COR-L47 (cell line): ENCODE measurements around the gene KIF24.
"Not testable (repeated sequence)": the region's sequence is repeated elsewhere in the genome, so short reads cannot be mapped to it uniquely, and the experiment has no call there.

Experiments used
- DNase-seq: peaks from one replicate; lab custom pipeline; 2025; lab: John Stamatoyannopoulos, UW

Gene KIF24

DNA sequence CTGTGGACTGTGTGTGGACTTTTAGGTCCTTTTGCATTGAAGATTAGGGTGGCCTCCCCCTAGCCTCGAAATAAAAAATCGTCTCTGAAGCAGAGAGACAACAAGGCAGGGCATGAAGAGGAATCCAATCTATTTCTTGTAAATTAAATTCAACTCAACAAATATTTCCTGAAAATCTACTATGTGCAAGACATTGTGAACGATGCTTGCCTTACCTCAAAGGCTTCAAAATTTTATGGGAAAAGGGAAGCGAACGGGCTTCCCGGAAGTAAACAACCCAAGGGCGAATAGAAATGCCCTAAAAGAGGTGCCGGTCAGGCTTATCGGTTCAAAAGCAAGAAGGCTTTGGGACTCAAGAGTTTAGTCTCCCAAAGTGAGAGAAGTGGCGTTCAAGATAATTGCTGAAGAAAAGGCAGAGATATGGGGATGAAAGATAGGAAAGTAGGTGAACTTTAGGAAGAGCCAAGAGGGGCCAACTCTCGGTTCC lies 525 bp downstream of the KIF24 start:
- peak; percentile 36 for DNase-seq

DNA sequence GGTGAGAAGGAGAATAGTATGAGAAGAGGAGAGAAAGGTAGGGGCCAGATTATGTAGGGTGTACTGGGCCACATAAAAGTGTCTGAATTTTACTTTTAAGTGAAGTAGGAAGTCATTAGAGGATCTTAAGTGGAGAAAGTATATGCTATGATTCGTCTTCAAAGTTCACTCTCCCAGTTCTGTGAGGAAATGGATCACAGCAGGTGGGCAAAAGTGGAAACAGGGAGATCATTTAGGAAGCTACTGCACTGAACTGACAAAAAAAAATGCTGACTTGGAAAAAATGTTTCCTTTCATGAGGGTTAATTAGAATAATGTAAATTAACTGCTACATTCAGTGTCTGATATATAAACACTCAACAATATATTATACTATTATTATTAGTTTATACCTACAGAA lies 2.4 kb downstream of the KIF24 start:
- DNase-seq: no peak

DNA sequence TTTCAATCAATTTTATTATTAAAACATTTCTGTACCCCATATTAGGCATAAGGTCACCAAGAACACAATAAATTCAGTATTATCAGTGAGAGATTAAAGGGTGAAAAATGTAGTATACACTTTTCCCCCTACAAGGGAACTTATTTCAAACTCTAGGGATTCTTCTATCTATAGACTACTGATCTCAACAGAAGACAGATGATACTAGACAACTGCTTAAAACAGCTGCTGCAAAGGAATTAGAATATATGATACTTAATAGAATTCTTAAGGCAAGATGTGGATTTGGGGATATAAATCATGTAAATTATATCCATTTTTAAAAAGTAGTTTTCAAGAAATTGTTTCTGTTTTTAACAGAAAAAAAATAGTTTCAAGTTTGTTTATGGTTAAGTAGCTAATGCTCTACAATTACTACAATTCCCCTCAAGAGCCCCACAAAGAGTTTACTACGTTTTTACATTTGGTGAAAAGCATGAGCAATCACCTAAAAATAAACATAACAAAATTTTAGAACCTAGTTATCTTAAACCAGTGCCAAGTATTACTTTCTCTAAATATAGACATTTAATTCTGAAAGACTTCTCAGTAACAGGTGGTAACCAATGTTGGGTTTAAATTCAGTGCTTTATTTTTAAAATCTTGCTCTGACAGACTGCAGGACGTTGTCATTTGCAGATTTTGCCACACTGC lies 6.0 kb downstream of the KIF24 start:
- no peak for DNase-seq

DNA sequence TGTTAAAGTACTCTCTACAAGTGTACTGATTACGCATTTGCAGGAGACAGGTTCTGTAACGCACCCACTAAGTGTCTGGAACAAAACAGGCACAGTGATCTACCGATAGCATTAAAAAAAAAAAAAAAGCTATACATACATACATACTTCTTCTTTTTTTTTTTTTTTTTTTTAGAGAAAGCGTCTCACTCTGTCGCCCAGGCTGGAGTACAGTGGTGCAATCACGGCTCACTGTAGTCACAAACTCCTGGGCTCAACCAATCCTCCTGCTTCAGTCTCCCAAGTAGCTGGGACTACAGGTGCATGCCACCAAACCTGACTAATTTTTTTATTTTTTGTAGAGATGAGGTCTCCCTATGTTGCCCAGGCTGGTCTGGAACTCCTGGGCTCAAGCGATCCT lies 7.6 kb downstream of the KIF24 start:
- no peak for DNase-seq

DNA sequence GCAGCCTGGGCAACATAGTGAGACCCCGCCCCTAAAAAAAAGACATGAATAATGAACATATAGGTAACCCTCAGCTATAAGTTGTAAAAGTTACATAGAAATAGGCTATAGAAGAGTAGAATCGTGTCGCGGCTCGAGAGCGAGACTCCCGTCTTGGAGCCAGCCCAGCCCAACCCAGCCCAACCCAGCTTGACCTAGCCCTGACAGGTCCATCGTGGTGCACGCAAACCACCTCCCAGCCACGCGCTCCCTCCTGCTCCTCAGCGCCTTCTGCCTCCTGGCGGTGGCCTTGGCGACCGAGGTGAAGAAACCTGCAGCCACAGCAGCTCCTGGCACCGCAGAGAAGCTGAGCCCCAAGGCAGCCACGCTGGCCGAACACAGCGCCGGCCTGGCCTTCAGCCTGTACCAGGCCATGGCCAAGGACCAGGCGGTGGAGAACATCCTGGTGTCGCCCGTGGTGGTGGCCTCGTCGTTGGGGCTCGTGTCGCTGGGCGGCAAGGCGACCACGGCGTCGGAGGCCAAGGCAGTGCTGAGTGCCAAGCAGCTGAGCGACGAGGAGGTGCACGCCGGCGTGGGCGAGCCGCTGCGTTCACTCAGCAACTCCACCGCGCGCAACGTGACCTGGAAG lies 10.8 kb downstream of the KIF24 start:
- no peak for DNase-seq

DNA sequence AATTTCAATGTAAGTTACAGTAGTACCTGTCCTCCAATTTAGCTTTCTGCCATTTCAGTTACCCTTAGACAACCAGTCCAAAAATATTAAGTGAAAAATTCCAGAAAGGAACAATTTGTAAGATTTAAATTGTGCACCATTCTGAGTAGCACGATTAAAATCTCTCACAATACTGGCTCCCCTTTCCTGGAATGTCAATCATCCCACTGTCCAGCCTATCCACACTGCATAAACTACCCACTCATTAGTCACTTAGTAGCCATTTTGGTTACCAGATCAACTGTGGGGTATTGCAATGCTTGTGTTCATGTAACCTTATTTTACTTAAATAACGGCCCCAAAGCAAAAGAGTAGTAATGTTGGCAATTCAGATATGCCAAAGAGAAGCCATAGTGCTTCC lies 11.6 kb downstream of the KIF24 start:
- DNase-seq: no peak

DNA sequence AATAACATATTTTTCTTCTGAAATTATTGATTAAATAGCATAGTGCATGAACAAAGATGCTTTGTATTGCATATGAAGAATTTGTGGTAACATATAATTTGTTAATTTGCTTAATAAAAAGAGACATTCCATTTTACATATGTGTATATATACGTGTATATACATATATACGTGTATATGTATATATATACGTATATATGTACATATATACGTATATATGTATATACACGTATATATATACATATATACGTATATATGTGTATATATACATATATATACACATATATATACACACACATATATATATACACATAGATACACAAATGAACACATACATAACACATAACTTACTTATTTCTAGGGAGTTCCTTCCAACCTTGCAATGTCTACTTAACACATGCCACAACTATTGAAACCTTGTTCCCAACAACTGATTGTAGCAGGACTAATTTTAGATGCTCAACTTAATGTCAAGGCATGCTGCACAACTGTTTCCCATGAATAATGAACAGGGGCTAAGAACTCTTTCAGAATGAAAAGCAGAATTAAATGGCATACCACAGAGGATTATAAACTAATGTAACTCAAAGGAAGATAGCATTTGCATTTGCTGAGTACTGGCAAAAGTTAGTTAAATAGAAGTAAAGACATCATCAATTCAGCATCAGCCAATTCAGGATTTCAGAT lies 17.4 kb downstream of the KIF24 start:
- no peak for DNase-seq

DNA sequence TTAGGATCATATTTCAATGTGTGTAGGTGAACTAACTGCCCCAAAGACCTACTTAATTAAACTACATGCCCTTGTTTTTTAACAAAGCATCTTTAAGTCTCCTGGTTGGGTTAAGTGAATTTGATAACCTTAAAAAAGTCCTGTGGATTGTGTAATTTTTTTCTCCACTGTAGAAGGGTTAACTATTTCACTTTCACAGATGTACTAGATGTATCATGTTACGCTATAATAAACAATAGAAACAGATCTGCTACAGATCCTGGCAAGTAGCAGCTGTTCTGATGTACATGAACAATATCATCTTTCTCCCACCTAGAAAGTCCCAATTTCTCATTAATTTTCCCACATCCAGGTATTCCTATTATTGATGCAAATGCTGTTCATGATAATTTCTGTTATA lies 18.9 kb downstream of the KIF24 start:
- no peak for DNase-seq

DNA sequence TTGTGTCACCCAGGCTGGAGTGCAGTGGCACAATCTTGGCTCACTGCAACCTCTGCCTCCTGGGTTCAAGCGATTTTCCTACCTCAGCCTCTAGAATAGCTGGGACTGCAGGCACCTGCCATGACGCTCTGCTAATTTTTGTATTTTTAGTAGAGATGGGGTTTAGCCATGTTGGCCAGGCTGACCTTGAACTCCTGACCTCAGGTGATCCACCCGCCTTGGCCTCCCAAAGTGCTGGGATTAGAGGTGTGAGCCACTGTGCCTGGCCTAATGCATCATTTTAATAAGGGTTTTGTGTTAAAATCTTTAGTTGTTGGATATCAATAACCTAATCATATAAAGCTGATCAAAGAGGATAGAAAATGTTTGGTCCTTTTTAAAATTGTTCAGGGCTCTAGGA lies 20.8 kb downstream of the KIF24 start:
- DNase-seq: not testable (repeated sequence)

DNA sequence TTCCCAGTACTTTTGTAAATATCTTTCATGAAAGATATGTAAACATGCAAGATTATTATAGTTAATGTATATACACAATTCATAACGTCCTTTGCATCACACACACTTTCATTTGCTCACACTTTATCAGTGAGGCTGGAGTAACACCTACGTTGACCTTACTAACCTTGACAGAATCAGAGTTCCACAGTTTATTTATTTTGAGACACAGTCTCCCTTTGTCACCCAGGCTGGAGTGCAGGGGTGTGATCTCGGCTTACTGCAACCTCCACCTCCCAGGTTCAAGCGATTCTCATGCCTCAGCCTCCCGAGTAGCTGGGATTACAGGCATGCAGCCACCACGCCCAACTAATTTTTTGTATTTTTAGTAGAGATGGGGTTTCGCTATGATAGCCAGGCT lies 28.0 kb downstream of the KIF24 start:
- DNase-seq: not testable (repeated sequence)

DNA sequence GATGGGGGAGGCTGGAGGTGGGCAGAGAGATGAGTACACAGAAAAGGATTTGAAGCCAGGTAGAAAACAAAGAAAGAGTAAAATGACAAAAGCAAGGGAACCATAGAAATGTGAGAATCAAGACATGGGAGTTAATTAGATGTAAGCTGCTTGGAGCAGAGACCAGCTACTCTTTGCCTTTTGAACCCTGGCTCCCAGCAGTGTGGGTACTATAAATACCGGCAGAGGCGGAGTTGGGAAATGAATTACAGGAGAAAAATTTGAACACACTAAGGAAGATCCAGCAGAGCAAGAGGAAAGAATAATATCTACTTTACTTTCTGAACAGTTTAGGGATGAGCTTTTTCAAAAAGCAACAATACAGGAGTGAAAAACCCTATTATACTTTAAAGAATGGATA lies 36.5 kb downstream of the KIF24 start:
- DNase-seq: no peak

DNA sequence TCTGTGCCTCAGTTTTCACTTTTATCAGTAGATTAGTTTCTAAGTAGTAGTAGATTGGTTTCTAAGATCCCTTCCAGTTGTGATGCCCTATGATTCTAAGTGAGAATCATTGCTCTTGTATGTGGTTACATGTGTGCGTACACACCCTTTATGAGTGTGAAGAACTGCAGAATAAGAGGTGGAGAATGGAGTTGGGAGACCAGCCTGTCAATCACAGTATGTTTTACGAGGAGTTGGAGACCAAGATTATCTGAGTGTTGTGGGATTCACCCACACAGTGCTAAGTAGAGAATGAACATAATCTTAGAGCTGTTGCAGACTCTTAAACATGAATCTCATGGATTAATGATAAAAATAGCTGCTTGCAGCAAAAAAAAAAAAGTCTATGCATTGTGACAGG lies 37.6 kb downstream of the KIF24 start:
- no peak for DNase-seq

DNA sequence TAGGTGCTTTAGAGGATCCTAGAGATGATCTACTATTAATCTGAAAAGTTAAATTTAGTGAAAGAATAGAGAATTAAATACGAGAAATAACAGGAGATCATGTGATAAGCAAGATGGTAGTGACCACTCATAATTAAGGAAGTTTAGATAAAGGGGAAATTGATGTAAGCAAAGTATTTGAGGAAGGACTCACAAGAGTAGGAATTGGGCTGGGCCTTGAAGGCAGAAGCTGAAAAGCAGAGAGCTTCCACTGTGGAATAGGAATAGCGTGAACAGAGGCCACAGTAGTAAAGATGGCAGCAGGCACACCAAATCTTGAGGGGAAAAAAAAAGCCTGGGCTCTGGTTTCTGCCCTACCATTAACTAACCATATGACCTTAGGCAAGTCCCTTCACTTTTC lies 38.0 kb downstream of the KIF24 start:
- no peak for DNase-seq

DNA sequence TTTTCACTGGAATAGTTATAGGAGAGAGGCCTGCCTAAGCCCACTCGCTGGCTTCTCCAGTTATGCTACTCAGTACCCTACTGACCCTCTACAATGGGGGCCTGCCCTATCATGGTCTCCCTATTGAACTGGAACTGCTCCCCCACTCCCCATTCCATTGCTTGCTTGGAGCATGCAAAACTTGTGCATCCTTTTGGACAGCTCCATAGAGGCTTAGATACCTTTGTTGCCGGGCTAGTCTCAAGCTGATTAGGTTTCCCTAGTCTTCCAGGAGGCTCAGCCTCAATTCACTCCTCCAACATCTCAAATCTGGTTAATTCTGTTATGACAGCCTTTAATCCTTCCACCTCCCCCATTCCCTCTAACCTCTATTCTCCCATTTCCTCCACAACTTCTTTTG lies 39.9 kb downstream of the KIF24 start:
- no peak for DNase-seq

DNA sequence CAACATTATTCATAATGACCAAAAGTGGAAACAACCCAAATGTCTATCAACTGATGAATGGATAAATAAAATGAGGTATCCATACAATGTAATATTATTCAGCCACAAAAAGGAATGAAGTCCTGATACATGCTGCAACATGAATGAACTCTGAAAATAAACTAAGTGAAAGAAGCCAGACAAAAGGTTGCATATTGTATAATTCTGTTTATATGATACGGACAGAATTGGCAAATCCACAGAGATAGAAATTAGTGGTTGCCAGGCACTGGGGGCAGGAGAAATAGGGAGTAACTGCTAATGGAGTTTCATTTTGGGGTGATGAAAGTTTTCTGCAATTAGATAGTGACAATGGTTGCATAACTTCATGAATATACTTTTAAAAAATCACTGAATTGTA lies 47.0 kb downstream of the KIF24 start:
- DNase-seq: no peak

DNA sequence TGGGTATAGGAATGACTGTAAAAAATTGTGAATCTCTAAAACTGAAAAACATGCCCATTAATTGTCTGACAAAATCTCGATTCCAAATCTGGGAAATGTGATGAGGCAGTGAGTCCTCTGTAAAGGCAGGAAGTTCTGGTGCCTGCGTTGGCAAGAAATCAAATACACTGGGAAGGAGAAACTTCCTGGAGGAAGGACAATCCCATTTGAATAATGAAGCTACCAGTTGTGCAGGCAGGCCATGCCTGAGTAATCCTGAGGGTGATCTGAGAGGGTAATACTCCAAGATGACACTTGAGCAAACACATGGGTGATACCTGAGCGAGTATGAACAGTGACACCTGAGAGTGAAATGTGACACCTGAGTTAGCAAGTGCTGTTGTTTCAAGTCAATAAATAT lies 49.7 kb downstream of the KIF24 start:
- no peak for DNase-seq
